PC-3 (cell line): ENCODE measurements around the gene CAPZB. TPM values are rescaled to one million over a fixed set of nuclear protein-coding genes. Genes with fewer than 3 reads are reported as not detected.

Experiments used
- ATAC-seq: fragments of 200-7000 bp; cut with Tn5 transposase; 2 replicates; pipeline ENCODE4 v1.9.1; 2020; ENCODE audit warnings: mild to moderate bottlenecking, moderate library complexity
- BruUV-seq: library from RNA; stranded (reverse); fragments of 400-500 nt; replicated peaks from 2 replicates; lab custom pipeline; 2021; lab: Mats Ljungman, UMichigan
- CTCF ChIA-PET: fragments of 300-600 bp; sonication (Branson Sonifier 250); formaldehyde crosslinking; loops from one replicate; lab custom pipeline; 2022; ENCODE audit warnings: antibody characterized with exemption; lab: Charles Lee
- POLR2A ChIA-PET: fragments of 300-600 bp; sonication (Branson Sonifier 250); formaldehyde crosslinking; loops from one replicate; lab custom pipeline; 2022; ENCODE audit warnings: antibody characterized with exemption; ENCODE audit not compliant: unreplicated experiment; lab: Charles Lee
- DNase-seq: peaks from one replicate; pipeline ENCODE4 v3.0.0-alpha.2; 2015
- H2AFZ ChIP-seq: fragments of 300-600 bp; sonication (generic); 2 replicates; pipeline ENCODE4 v1.6.0; 2016; ENCODE audit warnings: antibody characterized with exemption, low read length
- H3F3A ChIP-seq: fragments of 300-600 bp; sonication (generic); one replicate; pipeline ENCODE4 v1.6.0; 2017; ENCODE audit warnings: antibody characterized with exemption, low read length, control low read depth, mild to moderate bottlenecking; ENCODE audit not compliant: unreplicated experiment
- H3K27ac ChIP-seq: fragments of 300-600 bp; sonication (generic); 2 replicates; pipeline ENCODE4 v1.5.1; 2016; ENCODE audit warnings: mild to moderate bottlenecking, low read length
- H3K27me3 ChIP-seq: fragments of 300-600 bp; sonication (generic); 2 replicates; pipeline ENCODE4 v1.6.1; 2016; ENCODE audit warnings: low read length, mixed read lengths
- H3K36me3 ChIP-seq: fragments of 300-600 bp; sonication (generic); 2 replicates; pipeline ENCODE4 v1.6.1; 2016; ENCODE audit warnings: low read depth, mixed run types, low read length, mixed read lengths
- H3K4me1 ChIP-seq: fragments of 300-600 bp; sonication (generic); 2 replicates; pipeline ENCODE4 v1.5.1; 2016; ENCODE audit warnings: low read length; ENCODE audit not compliant: insufficient read depth
- H3K4me2 ChIP-seq: fragments of 300-600 bp; sonication (generic); 2 replicates; pipeline ENCODE4 v1.6.0; 2016; ENCODE audit warnings: low read length
- H3K4me3 ChIP-seq: fragments of 300-600 bp; sonication (generic); 2 replicates; pipeline ENCODE4 v1.5.1; 2016; ENCODE audit warnings: mild to moderate bottlenecking, low read length, mixed read lengths
- H3K79me2 ChIP-seq: fragments of 300-600 bp; sonication (generic); 2 replicates; pipeline ENCODE4 v1.6.1; 2017; ENCODE audit warnings: low read length, mixed read lengths
- H3K9ac ChIP-seq: fragments of 300-600 bp; sonication (generic); 2 replicates; pipeline ENCODE4 v1.6.0; 2016; ENCODE audit warnings: mild to moderate bottlenecking, low read length
- H3K9me2 ChIP-seq: fragments of 300-600 bp; sonication (generic); replicated peaks from 2 replicates; pipeline ENCODE4 v1.6.1; 2016; ENCODE audit warnings: mixed run types, low read length, mixed read lengths
- H3K9me3 ChIP-seq: fragments of 300-600 bp; sonication (generic); 2 replicates; pipeline ENCODE4 v1.6.1; 2016; ENCODE audit warnings: low read length, mixed read lengths
- H4K20me1 ChIP-seq: fragments of 300-600 bp; sonication (generic); 2 replicates; pipeline ENCODE4 v1.6.1; 2016; ENCODE audit warnings: low read length, mixed read lengths
- CTCF ChIP-seq: fragments of 300-600 bp; sonication (generic); conservative IDR thresholded peaks from 2 replicates; pipeline ENCODE4 v1.5.1; 2017; ENCODE audit warnings: antibody characterized with exemption, low read depth, mild to moderate bottlenecking, low read length
- EZH2 ChIP-seq: fragments of 300-600 bp; sonication (generic); IDR thresholded peaks from one replicate; pipeline ENCODE4 v1.6.1; 2017; ENCODE audit warnings: antibody characterized with exemption, mild to moderate bottlenecking, low read length; ENCODE audit not compliant: unreplicated experiment
- EZH2phosphoT487 ChIP-seq: fragments of 300-600 bp; sonication (generic); IDR thresholded peaks from 2 replicates; pipeline ENCODE4 v1.6.1; 2018; ENCODE audit warnings: mild to moderate bottlenecking, antibody characterized with exemption, low read length, borderline replicate concordance
- intact Hi-C: fragments of 100-400 bp; cut with micrococcal nuclease; formaldehyde crosslinking; loops from 2 replicates; pipeline ENCODE4 v1.9.0; 2023
- total RNA-seq: library from RNA; depleted of rRNA; stranded (reverse); fragments of >200 nt; gene quantifications from 2 replicates; pipeline ENCODE4 v1.2.3, GENCODE V29; 2014

CAPZB gene
- total RNA-seq, 1 experiment from 2014 or later: 86.7 TPM

GRCh38 chr1:19313636-19313959, 171.7 kb downstream of the CAPZB start:
- no peaks in the 10 kb centered on the region for H3K9me2 ChIP-seq
- no peaks in the 10 kb centered on the region for H3F3A ChIP-seq
- H3K4me3 ChIP-seq: no peak overlapping the region
- H3K4me1 ChIP-seq: peaks cover 48% of the 10 kb centered on the region
- CTCF ChIA-PET: no interaction called here
- peak overlapping the region; percentile 8; the same call in 1 of the 2 replicates for H3K27ac ChIP-seq
- no peak overlapping the region for H2AFZ ChIP-seq
- no peaks in the 10 kb centered on the region for H3K9me3 ChIP-seq
- intact Hi-C loops: no loop called here
- BruUV-seq: no TSS peak
- H3K79me2 ChIP-seq: peaks cover 56% of the 10 kb centered on the region
- POLR2A ChIA-PET: no interaction called here
- peak overlapping the region; percentile 93 for H3K4me2 ChIP-seq
- no peaks in the 10 kb centered on the region for H3K27me3 ChIP-seq
- no peak for ATAC-seq
- 0 out of 2 replicates have a peak, but pooled peaks cover 6% of the 10 kb centered on the region for H4K20me1 ChIP-seq
- peak; percentile 49 for DNase-seq
- H3K36me3 ChIP-seq: peaks cover 2% of the 10 kb centered on the region; the same call in 1 of the 2 replicates
- no peak for TF ChIP-seq EZH2
- no peak for TF ChIP-seq EZH2phosphoT487
- TF ChIP-seq CTCF: no peak
- no peak overlapping the region for H3K9ac ChIP-seq

- H3K27me3 ChIP-seq: no peaks in the 10 kb centered on the region
- H3K4me1 ChIP-seq: peaks cover 48% of the 10 kb centered on the region
- no peak for DNase-seq
- ATAC-seq: no peak
- BruUV-seq: TSS peak; percentile 52
- peaks cover 60% of the 10 kb centered on the region for H3K79me2 ChIP-seq
- H3K4me3 ChIP-seq: peak overlapping the region; percentile 94
- H2AFZ ChIP-seq: peak overlapping the region; percentile 79
- H3K4me2 ChIP-seq: peak overlapping the region; percentile 93
- intact Hi-C loops: no loop called here
- peak overlapping the region; percentile 95 for H3K9ac ChIP-seq
- no peaks in the 10 kb centered on the region for H3K9me2 ChIP-seq
- CTCF ChIA-PET: interaction anchor here (0.5 kb wide), 2 partner anchors 26 to 347 kb away, joined by 3 to 10 read pairs; no protein-coding TSS in a partner anchor
- POLR2A ChIA-PET: no interaction called here
- H3K36me3 ChIP-seq: peaks cover 6% of the 10 kb centered on the region; the same call in 1 of the 2 replicates
- peak overlapping the region; percentile 8 for H3K27ac ChIP-seq
- no peaks in the 10 kb centered on the region for H3K9me3 ChIP-seq
- TF ChIP-seq EZH2 (no peak), EZH2phosphoT487 (no peak), CTCF (no peak)
- 0 out of 2 replicates have a peak, but pooled peaks cover 8% of the 10 kb centered on the region for H4K20me1 ChIP-seq
- H3F3A ChIP-seq: no peaks in the 10 kb centered on the region
Measured at GRCh38 chr1:19312782-19313635, 172.3 kb downstream of the CAPZB start.
